ENCODE results near the gene NAV2.
A peak's percentile ranks its signal among the peaks of the same experiment; 100 is the strongest.

Gene NAV2

DNA sequence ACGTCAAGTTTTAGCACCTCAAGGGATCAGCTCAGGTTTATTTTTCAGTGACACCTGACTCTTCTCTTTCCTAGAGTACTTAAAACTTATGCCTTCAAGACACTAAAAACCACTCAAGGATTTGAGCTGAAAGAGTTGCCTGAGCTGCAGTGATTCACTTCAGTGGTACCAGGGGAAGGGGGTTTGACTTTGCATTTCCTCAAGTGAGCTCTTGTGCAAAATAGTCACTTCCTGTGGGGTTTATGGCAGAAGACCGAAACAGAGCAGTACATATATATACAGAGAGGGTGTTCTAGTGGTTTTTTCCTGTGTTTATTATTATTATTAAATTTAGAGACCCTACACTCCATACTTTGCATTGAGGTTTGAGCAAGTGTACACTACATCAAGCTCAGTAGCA lies 386.9 kb downstream of the NAV2 start:
- no peaks in the 10 kb centered on the region for H3K27me3 ChIP-seq (ENCODE audit: control insufficient read depth in 2 of 2, insufficient read depth in 2 of 2, low read length in 2 of 2)
- peaks cover 27 to 31% of the 10 kb centered on the region in 2 donors for H3K36me3 ChIP-seq (ENCODE audit: control insufficient read depth in 2 of 2, insufficient read depth in 2 of 2, low read length in 2 of 2)
- no peak overlapping the region for H3K9ac ChIP-seq (ENCODE audit: low read depth in 1 of 2, low read length in 2 of 2)
- no peak overlapping the region for H3K27ac ChIP-seq (ENCODE audit: low read depth in 2 of 2, low read length in 2 of 2)
- no peak overlapping the region for H3K4me3 ChIP-seq (ENCODE audit: low read length in 2 of 2)
- H3K4me1 ChIP-seq (ENCODE audit: control insufficient read depth in 2 of 2, insufficient read depth in 2 of 2, low read length in 2 of 2), result no peaks in the 10 kb centered on the region
- H3K9me3 ChIP-seq (ENCODE audit: control insufficient read depth in 2 of 2, low read length in 2 of 2), result no peaks in the 10 kb centered on the region

GRCh38 chr11:20102397-20102796 lies 389.8 kb downstream of the NAV2 start:
- H3K27me3 ChIP-seq (ENCODE audit: control insufficient read depth in 2 of 2, insufficient read depth in 2 of 2, low read length in 2 of 2), result no peaks in the 10 kb centered on the region
- H3K36me3 ChIP-seq (ENCODE audit: control insufficient read depth in 2 of 2, insufficient read depth in 2 of 2, low read length in 2 of 2), result peaks cover 23 to 32% of the 10 kb centered on the region in 2 donors
- no peaks in the 10 kb centered on the region for H3K4me1 ChIP-seq (ENCODE audit: control insufficient read depth in 2 of 2, insufficient read depth in 2 of 2, low read length in 2 of 2)
- H3K9me3 ChIP-seq (ENCODE audit: control insufficient read depth in 2 of 2, low read length in 2 of 2), result no peaks in the 10 kb centered on the region
- H3K27ac ChIP-seq (ENCODE audit: low read depth in 2 of 2, low read length in 2 of 2), result no peak overlapping the region
- no peak overlapping the region for H3K4me3 ChIP-seq (ENCODE audit: low read length in 2 of 2)
- no peak overlapping the region for H3K9ac ChIP-seq (ENCODE audit: low read depth in 1 of 2, low read length in 2 of 2)

DNA sequence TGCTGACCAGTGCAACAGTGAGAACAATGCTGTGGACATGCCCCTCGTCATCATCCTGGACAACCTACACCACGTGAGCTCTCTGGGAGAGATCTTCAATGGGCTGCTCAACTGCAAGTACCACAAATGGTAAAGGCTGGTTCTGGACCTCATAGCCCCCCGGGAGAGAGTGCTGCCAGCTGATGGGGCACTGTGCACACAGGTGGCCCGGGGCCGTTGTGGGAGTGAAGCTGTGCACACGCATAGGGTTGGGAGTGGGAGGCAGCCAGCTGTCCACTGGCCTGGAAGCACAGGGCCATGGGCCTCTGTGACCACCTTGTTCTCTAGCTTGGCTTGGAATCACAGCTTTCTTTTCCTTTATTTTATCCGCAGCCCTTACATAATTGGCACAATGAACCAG lies 390.6 kb downstream of the NAV2 start:
- H3K4me3 ChIP-seq (ENCODE audit: low read length in 2 of 2), result no peak overlapping the region
- H3K27ac ChIP-seq (ENCODE audit: low read depth in 2 of 2, low read length in 2 of 2), result no peak overlapping the region
- H3K36me3 ChIP-seq (ENCODE audit: control insufficient read depth in 2 of 2, insufficient read depth in 2 of 2, low read length in 2 of 2), result peaks cover 22 to 36% of the 10 kb centered on the region in 2 donors
- no peaks in the 10 kb centered on the region for H3K27me3 ChIP-seq (ENCODE audit: control insufficient read depth in 2 of 2, insufficient read depth in 2 of 2, low read length in 2 of 2)
- no peaks in the 10 kb centered on the region for H3K4me1 ChIP-seq (ENCODE audit: control insufficient read depth in 2 of 2, insufficient read depth in 2 of 2, low read length in 2 of 2)
- no peaks in the 10 kb centered on the region for H3K9me3 ChIP-seq (ENCODE audit: control insufficient read depth in 2 of 2, low read length in 2 of 2)
- no peak overlapping the region for H3K9ac ChIP-seq (ENCODE audit: low read depth in 1 of 2, low read length in 2 of 2)

DNA sequence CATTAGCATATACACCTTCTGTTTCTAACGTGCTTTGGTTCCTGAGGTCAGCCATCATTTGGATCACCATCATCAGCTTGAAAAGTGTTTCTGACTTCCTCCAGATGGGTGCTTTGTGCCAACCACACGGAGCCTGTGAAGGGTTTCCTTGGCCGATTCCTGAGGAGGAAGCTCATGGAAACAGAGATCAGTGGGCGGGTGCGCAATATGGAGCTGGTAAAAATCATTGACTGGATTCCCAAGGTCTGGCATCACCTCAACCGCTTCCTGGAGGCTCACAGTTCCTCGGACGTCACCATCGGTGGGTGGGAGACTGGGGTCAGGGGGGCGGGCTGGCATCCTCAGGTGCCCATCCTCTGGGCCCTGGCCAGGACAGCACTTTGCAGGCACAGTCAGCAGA lies 392.8 kb downstream of the NAV2 start:
- H3K36me3 ChIP-seq (ENCODE audit: control insufficient read depth in 2 of 2, insufficient read depth in 2 of 2, low read length in 2 of 2), result peaks cover 18 to 40% of the 10 kb centered on the region in 2 donors
- H3K9ac ChIP-seq (ENCODE audit: low read depth in 1 of 2, low read length in 2 of 2), result no peak overlapping the region
- no peaks in the 10 kb centered on the region for H3K27me3 ChIP-seq (ENCODE audit: control insufficient read depth in 2 of 2, insufficient read depth in 2 of 2, low read length in 2 of 2)
- H3K27ac ChIP-seq (ENCODE audit: low read depth in 2 of 2, low read length in 2 of 2), result no peak overlapping the region
- H3K4me3 ChIP-seq (ENCODE audit: low read length in 2 of 2), result no peak overlapping the region
- no peaks in the 10 kb centered on the region for H3K4me1 ChIP-seq (ENCODE audit: control insufficient read depth in 2 of 2, insufficient read depth in 2 of 2, low read length in 2 of 2)
- H3K9me3 ChIP-seq (ENCODE audit: control insufficient read depth in 2 of 2, low read length in 2 of 2), result no peaks in the 10 kb centered on the region

DNA sequence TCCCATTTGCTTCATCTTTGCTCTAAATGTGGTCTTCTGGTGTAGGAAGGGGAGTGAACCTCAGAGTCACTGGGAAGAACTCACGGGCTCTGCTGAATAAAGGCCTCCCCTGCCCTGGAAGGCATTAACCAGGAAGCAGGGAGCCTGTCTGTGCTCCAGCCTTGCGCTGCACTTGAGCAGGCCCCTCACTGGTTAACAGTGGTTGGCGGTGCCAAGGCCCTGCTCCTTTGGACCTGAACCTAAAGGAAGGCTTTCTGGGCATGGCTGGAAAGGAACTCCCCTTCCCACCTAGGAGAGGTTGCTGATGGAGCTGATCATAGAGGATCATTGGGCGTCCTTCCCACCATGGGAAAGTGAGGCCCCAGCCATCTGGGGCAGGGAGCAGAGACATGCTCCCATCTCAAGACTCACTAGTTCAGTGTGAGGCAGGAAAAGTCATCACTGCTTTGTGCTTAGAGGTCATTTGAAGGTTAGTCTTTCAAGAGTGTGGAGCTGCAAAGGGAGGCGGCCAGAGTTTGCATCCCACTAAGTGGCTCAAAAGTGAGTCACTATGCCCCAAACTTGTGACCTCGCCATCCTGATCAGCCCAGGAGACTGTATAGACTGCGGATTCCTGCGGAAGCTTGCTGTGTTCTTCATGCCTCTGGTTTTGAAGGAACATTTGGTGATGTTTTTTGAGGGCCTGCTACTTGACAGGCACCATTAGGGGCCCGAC lies 397.3 kb downstream of the NAV2 start:
- Histone ChIP-seq H3K9me3 (ENCODE audit: control insufficient read depth in 2 of 2, low read length in 2 of 2) (no peaks in the 10 kb centered on the region), H3K9ac (ENCODE audit: low read depth in 1 of 2, low read length in 2 of 2) (no peak overlapping the region), H3K4me3 (ENCODE audit: low read length in 2 of 2) (no peak overlapping the region), H3K36me3 (ENCODE audit: control insufficient read depth in 2 of 2, insufficient read depth in 2 of 2, low read length in 2 of 2) (peaks cover 0 to 19% of the 10 kb centered on the region in 2 donors), H3K27ac (ENCODE audit: low read depth in 2 of 2, low read length in 2 of 2) (no peak overlapping the region), H3K27me3 (ENCODE audit: control insufficient read depth in 2 of 2, insufficient read depth in 2 of 2, low read length in 2 of 2) (no peaks in the 10 kb centered on the region), H3K4me1 (ENCODE audit: control insufficient read depth in 2 of 2, insufficient read depth in 2 of 2, low read length in 2 of 2) (peaks cover 5 to 11% of the 10 kb centered on the region in 2 donors)

DNA sequence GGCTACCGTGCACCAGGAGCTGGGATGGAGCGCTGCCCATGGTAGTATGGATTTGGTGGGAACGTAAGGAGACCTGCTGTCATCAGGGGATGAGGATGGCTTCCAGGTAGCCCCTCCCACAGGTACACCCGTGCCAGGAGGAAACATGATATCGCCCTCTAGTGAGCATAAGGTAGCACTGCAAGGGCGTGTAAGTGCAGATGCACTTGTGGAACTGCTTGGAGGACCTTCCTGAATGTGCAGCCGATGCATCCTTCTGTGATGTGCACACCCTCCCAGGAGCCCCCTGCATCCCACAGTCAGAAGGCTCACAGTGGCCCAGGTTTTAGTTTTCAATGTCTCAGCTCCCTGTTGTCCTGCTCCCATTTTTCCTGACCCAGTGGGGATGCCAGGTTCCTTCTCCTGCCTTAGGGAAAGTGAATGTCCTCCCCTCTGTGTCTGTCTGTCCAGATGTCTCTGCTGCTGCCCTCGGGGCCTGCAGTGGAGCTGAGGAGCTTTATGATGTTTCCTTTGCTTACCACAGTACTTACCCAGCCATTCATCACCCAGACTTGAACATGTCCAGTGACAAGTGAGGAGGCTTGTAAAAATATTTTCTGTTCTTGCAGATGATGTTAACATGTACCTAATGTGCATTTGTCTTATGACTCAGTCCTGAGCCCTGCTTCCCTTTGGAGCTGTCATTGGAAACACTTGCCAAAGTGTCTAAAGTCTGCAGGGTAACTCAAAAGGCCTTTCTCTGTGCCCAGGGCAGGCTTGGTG lies 398.5 kb downstream of the NAV2 start:
- Histone ChIP-seq H3K27ac (ENCODE audit: low read depth in 2 of 2, low read length in 2 of 2) (no peak overlapping the region), H3K27me3 (ENCODE audit: control insufficient read depth in 2 of 2, insufficient read depth in 2 of 2, low read length in 2 of 2) (no peaks in the 10 kb centered on the region), H3K4me3 (ENCODE audit: low read length in 2 of 2) (no peak overlapping the region), H3K9me3 (ENCODE audit: control insufficient read depth in 2 of 2, low read length in 2 of 2) (no peaks in the 10 kb centered on the region), H3K9ac (ENCODE audit: low read depth in 1 of 2, low read length in 2 of 2) (no peak overlapping the region), H3K4me1 (ENCODE audit: control insufficient read depth in 2 of 2, insufficient read depth in 2 of 2, low read length in 2 of 2) (peaks cover 5 to 11% of the 10 kb centered on the region in 2 donors), H3K36me3 (ENCODE audit: control insufficient read depth in 2 of 2, insufficient read depth in 2 of 2, low read length in 2 of 2) (peaks cover 0 to 13% of the 10 kb centered on the region in 2 donors)

- Histone ChIP-seq H3K9me3 (ENCODE audit: control insufficient read depth in 2 of 2, low read length in 2 of 2) (no peaks in the 10 kb centered on the region), H3K9ac (ENCODE audit: low read depth in 1 of 2, low read length in 2 of 2) (no peak overlapping the region), H3K27ac (ENCODE audit: low read depth in 2 of 2, low read length in 2 of 2) (peak overlapping the region; percentile 29 to 38), H3K27me3 (ENCODE audit: control insufficient read depth in 2 of 2, insufficient read depth in 2 of 2, low read length in 2 of 2) (no peaks in the 10 kb centered on the region), H3K4me1 (ENCODE audit: control insufficient read depth in 2 of 2, insufficient read depth in 2 of 2, low read length in 2 of 2) (peaks cover 5 to 11% of the 10 kb centered on the region in 2 donors), H3K4me3 (ENCODE audit: low read length in 2 of 2) (peak overlapping the region in 1 of 2 donors; percentile 31), H3K36me3 (ENCODE audit: control insufficient read depth in 2 of 2, insufficient read depth in 2 of 2, low read length in 2 of 2) (peaks cover 0 to 13% of the 10 kb centered on the region in 2 donors)
Observed at GRCh38 chr11:20111871-20112270, 399.2 kb downstream of the NAV2 start.

- Histone ChIP-seq H3K9ac (ENCODE audit: low read depth in 1 of 2, low read length in 2 of 2) (peak overlapping the region in 1 of 2 donors; percentile 13), H3K9me3 (ENCODE audit: control insufficient read depth in 2 of 2, low read length in 2 of 2) (no peaks in the 10 kb centered on the region), H3K4me3 (ENCODE audit: low read length in 2 of 2) (peak overlapping the region in 1 of 2 donors; percentile 31), H3K36me3 (ENCODE audit: control insufficient read depth in 2 of 2, insufficient read depth in 2 of 2, low read length in 2 of 2) (peaks cover 0 to 16% of the 10 kb centered on the region in 2 donors), H3K4me1 (ENCODE audit: control insufficient read depth in 2 of 2, insufficient read depth in 2 of 2, low read length in 2 of 2) (peaks cover 5 to 11% of the 10 kb centered on the region in 2 donors), H3K27ac (ENCODE audit: low read depth in 2 of 2, low read length in 2 of 2) (peak overlapping the region; percentile 29 to 38), H3K27me3 (ENCODE audit: control insufficient read depth in 2 of 2, insufficient read depth in 2 of 2, low read length in 2 of 2) (no peaks in the 10 kb centered on the region)
Observed at GRCh38 chr11:20112291-20113148, 399.9 kb downstream of the NAV2 start.

DNA sequence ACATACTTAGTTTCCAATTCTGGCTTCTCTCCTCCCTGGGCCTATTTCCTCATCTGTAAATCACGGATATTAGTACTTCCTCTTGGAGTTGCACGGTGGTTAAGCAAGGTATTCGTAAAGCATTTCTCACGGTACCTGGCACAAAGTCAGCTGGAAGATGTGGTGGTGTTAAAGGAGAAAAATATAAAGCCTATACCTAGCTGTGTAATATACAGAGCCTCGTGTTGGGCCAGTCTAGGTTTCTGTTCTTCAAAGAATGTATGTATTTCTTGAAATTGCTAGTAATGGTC lies 400.5 kb downstream of the NAV2 start:
- Histone ChIP-seq H3K4me3 (ENCODE audit: low read length in 2 of 2) (no peak overlapping the region), H3K27me3 (ENCODE audit: control insufficient read depth in 2 of 2, insufficient read depth in 2 of 2, low read length in 2 of 2) (no peaks in the 10 kb centered on the region), H3K4me1 (ENCODE audit: control insufficient read depth in 2 of 2, insufficient read depth in 2 of 2, low read length in 2 of 2) (peaks cover 5 to 11% of the 10 kb centered on the region in 2 donors), H3K36me3 (ENCODE audit: control insufficient read depth in 2 of 2, insufficient read depth in 2 of 2, low read length in 2 of 2) (peaks cover 3 to 11% of the 10 kb centered on the region in 2 donors), H3K9me3 (ENCODE audit: control insufficient read depth in 2 of 2, low read length in 2 of 2) (no peaks in the 10 kb centered on the region), H3K9ac (ENCODE audit: low read depth in 1 of 2, low read length in 2 of 2) (no peak overlapping the region), H3K27ac (ENCODE audit: low read depth in 2 of 2, low read length in 2 of 2) (no peak overlapping the region)

- H3K27ac ChIP-seq (ENCODE audit: low read depth in 2 of 2, low read length in 2 of 2), result no peak overlapping the region
- H3K9ac ChIP-seq (ENCODE audit: low read depth in 1 of 2, low read length in 2 of 2), result no peak overlapping the region
- no peaks in the 10 kb centered on the region for H3K27me3 ChIP-seq (ENCODE audit: control insufficient read depth in 2 of 2, insufficient read depth in 2 of 2, low read length in 2 of 2)
- no peak overlapping the region for H3K4me3 ChIP-seq (ENCODE audit: low read length in 2 of 2)
- no peaks in the 10 kb centered on the region for H3K9me3 ChIP-seq (ENCODE audit: control insufficient read depth in 2 of 2, low read length in 2 of 2)
- H3K36me3 ChIP-seq (ENCODE audit: control insufficient read depth in 2 of 2, insufficient read depth in 2 of 2, low read length in 2 of 2), result peaks cover 8 to 11% of the 10 kb centered on the region in 2 donors
- peaks cover 5 to 11% of the 10 kb centered on the region in 2 donors for H3K4me1 ChIP-seq (ENCODE audit: control insufficient read depth in 2 of 2, insufficient read depth in 2 of 2, low read length in 2 of 2)
Observed at GRCh38 chr11:20114588-20114987, 402.0 kb downstream of the NAV2 start.

Measured in mucosa of rectum (tissue), 2 donors.